DMS153 treated with DMSO at 0.1 percent for 48 hours (cell line): ENCODE data around the gene F8.
"Not testable (repeated sequence)": the region's sequence is repeated elsewhere in the genome, so short reads cannot be mapped to it uniquely, and the experiment has no call there.

Source experiments
- DNase-seq: peaks from one replicate; lab custom pipeline; 2025; ENCODE audit not compliant: unreplicated experiment; lab: John Stamatoyannopoulos, UW

Gene F8

DNA sequence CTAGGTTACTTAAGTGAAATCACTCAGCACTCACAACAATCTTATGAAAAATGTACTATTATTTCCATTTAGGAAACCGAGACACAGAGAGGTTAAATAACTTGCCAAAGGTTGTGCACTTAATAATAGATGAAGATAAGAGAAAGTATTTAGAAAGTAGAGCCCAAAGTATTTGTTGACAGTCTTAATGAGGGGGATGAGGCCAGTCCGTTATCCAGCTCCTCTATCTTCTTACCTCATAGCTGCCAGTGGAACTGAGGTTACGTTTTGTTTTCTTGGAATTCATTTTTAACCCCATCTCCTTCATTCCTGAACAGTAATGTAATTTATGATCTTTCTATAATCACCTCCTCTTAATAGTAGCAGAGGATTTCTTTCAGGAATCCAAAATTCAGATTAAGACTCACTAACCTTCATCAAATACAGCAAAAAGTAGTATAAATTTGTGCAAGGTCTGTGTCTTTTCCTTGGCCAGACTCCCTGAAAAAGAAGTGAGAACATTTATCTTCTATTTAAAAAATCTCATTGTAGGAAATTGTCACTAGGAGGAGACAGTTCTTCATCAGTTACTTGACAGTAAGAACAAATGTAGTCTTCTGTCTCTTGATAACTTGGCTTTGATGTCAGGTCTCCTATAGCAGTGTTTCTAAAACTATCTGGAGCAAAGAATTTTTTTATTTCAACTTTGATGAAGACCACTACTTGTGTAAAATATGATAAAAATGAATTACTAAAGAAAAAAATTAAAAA lies 35.5 kb downstream of the F8 start:
- no peak for DNase-seq

DNA sequence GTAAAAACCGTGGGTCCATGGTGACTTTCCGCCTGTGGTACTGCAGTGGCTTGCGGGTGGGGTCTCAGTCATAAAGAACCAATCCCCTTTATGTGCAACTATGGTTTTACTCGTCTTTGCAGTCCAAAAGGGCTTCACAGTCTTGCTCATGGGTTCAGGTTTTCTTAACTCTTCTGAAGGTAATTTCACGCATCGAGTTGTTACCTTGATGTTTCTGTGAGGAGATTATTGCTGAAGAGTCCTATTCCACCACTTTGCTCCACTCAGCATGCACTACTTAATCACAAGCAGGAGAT lies 41.5 kb downstream of the F8 start:
- DNase-seq: no peak

DNA sequence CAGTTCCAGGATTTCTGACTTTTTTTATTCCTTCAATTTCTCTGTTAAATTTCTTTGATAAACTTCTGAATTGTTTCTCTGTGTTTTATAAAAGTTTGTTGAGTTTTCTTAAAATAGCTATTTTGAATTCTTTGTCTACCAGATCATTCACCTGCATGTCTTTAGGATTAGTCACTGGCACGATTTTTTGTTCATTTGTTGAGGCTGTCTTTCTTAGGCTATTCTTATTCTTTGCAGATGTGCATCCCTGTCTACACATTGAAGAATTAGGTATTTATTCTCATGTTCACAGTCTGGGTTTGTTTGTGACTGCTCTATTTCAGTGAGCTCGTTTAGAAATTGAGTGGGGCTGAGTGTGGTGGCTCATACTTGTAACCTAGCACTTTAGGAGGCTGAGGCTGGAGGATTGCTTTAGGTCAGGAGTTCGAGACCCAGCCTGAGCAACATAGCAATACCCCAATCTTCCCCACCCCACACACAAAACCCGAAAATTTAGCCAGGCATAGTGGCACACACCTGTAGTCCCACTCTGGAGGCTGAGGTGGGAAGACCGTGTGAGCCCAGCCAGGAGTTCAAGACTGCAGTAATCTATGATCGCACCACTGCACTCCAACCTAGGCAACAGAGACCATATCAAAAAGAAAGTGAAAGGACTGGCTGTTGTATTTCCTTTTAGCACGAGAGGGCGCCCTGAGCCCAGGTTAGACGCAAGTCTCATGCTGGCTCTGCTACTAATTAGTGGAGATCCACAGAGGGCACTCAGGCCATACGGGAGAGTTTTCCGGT lies 42.0 kb downstream of the F8 start:
- DNase-seq: peak; percentile 82

DNA sequence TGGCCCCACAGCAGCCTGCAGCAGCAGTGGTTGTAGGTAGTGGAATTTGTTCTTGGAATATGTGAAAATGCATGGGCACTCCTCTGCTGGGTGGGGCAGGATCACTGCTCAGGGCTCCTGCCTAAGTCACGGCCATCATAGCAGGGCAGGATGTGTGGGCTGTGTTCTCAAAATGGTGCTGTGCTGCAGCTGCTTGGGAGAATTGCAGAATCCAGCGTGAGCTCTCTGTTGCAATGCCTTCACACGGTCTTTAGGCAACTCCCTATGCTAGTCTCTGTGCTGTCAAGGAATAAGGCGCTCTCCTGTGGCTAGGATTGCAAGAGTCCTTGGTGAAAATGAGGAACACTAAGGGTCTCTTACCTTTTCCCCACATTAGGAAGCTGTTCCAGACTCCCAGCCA lies 42.9 kb downstream of the F8 start:
- DNase-seq: no peak

DNA sequence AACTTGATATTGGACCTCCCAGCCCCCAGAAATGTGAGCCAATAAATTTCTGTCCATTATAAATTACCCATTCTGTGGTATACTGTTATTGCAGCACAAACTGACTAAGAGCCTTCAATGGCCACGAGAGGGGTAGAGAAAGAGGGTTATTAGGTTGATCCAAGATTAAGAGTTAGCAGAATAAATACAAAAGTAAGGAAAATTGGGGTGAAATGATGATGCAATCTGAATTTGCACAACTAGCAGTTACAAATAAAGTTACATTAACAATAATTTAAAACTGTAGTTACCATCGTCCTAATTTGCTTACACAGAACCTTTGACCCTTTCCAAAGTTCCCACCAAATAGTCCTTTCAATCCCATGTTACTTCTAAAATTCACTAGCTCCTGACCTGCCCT lies 54.2 kb downstream of the F8 start:
- DNase-seq: no peak

DNA sequence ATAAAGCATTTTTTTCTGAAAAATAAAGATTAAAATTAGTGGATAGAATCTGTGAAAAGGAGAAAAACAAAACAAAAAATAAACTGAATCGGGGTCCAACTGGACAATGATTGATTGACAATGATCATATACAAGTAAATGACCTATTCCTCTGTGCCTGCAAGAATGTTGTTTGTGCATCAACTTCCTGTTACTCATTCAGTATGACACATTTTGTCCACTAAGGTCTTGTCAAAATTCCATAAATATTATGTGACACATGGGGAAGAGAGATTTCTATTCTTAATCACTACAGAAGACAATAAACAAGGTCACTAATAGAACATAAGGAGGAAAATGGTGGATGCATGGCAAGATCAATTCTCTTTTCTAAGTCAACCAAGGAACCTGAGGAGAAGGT lies 54.9 kb downstream of the F8 start:
- DNase-seq: no peak

DNA sequence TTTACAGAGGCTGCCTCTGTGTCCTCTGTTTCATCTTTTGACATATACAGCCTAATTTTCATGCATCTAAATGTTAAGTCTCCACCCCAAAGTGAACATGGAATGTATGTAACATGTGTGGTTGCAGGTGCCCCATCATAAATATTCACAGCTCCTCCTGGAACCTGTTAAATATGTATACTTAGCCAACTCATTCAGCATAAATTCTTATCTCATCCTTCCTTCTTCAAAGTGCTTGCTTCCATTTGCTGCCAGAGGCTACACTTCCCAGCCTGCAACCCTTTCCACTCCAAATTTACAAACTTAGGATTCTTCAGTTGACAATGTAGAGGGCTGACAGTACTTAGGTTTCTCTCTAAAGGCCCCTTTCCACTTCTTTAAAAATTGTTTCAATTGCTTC lies 60.6 kb downstream of the F8 start:
- no peak for DNase-seq

DNA sequence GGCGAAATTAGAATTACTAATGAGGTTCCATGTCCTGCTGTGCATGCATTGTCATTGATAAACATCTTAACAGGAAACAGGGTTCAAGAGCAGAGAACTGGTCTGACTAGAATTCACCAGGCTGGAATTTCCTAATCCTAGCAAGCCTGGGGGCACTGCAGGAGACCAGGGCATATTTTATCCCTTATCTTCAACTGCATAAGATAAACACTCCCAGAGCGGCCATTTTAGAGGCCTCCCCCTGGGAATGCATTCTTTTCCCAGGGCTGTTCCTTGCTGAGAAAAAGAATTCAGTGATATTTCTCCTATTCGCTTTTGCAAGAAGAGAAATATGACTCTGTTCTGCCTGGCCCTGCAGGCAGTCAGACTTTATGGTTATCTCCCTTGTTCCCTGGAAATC lies 66.7 kb downstream of the F8 start:
- not testable (repeated sequence) for DNase-seq

DNA sequence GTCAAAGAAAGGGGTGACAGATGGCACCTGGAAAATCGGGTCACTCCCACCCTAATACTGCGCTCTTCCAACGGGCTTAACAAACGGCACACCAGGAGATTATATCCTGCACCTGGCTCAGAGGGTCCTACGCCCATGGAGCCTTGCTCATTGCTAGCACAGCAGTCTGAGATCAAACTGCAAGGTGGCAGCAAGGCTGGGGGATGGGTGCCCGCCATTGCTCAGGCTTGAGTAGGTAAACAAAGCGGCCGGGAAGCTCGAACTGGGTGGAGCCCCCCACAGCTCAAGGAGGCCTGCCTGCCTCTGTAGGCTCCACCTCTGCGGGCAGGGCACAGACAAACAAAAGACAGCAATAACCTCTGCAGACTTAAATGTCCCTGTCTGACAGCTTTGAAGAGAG lies 83.3 kb downstream of the F8 start:
- not testable (repeated sequence) for DNase-seq

DNA sequence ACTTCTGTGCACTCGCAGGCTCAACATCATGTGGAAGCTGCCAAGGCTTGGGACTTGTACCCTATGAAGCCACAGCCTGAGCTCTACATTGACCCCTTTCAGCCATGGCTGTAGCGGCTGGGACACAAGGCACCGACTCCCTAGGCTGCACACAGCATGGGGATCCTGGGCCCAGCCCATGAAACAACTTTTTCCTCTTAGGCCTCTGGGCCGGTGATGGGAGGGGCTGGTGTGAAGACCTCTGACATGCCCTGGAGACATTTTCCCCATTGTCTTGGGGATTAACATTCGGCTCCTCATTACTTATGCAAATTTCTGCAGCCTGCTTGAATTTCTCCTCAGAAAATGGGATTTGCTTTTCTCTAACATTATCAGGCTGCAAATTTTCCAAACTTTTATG lies 97.8 kb downstream of the F8 start:
- not testable (repeated sequence) for DNase-seq

DNA sequence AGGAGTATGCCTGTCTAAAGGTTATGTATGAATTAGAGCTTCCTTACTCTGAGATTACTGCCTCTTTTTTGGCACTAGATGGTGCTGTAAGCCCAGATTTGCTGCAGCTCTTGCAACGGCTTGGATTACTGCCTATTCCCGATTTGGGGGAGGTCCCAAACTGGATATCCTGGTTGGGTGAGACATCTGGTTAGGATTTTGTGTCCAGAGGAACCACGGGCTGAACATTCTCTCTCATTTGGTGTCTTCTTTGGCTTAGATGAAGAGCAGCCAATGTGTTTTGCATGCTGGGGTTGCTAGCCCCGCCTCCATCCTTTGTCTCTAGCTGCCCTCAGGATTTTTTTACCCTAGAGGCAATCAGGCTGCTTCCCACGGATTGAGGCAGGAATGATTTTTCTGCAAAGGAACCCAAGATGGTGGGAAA lies 104.5 kb downstream of the F8 start:
- peak; percentile 80 for DNase-seq

DNA sequence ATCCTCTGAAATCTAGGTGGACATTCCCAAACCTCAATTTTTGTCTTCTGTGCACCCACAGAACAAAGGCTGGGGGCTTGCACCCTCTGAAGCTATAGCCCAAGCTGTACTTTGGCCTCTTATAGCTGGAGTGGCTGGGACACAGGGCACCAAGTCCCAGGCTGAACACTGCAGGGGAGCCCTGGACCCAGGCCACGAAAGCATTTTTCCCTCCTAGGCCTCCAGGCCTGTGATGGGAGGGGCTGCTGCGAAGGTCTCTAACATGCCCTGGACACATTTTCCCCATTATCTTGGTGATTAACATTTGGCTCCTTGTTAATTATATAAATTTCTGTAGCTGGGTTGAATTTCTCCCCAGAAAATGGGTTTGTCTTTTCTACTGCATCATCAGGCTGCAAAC lies 108.5 kb downstream of the F8 start:
- DNase-seq: no peak

DNA sequence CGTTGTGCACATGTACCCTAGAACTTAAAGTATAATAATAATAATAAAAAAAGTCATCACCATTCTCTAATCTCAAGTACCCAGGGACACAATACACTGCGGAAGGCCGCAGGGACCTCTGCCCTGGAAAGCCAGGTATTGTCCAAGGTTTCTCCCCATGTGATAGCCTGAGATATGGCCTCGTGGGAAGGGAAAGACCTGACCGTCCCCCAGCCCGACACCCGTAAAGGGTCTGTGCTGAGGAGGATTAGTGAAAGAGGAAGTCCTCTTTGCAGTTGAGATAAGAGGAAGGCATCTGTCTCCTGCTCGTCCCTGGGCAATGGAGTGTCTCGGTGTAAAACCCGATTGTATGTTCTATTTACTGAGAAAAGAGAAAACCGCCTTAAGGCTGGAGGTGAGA lies 112.0 kb downstream of the F8 start:
- not testable (repeated sequence) for DNase-seq

DNA sequence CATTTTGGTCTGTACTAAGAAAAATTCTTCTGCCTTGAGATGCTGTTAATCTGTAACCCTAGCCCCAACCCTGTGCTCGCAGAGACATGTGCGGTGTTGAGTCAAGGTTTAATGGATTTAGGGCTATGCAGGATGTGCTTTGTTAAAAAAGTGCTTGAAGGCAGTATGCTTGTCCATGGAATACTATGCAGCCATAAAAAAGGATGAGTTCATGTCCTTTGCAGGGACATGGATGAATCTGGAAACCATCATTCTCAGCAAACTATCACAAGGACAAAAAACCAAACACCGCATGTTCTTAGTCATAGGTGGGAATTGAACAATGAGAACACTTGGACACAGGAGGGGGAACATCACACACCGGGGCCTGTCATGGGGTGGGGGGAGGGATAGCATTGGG lies 112.5 kb downstream of the F8 start:
- not testable (repeated sequence) for DNase-seq

DNA sequence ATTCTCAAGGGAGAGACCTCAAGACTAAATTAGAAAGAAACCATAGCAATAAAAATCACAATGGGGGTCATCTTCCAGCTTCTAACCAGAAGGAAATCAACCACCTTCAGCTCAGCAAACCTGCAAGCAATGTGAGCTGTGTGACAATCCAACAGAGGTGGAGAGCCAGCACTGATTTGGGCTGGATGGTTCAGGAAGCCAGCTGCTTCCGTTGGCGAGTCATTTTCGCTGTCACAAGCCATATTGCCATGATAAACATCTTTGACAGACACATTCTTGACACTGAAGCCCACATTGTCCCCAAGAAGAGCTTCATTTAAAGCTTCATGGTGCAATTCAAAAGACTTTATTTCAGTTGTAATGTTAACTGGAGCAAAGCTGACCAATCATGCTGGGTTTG lies 113.7 kb downstream of the F8 start:
- no peak for DNase-seq

DNA sequence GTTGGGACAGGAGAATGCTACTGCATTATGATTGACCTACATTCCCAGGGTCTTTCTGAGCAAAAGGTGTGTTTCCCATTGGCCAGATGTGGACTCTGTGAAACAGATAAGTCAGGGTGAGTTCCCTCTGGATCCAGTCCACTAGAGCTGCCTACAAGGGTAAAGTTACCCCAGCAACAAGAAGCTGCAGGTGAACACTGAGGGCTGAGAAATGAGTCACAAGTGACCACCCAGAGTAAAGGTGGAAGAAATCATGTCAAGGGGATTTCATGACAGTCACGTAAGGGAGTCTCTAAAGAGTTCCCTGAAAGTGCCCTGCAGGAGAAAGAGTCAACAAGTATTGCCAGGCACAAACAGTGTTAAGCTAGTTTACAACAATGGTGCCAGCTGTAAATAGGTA lies 120.1 kb downstream of the F8 start:
- no peak for DNase-seq

DNA sequence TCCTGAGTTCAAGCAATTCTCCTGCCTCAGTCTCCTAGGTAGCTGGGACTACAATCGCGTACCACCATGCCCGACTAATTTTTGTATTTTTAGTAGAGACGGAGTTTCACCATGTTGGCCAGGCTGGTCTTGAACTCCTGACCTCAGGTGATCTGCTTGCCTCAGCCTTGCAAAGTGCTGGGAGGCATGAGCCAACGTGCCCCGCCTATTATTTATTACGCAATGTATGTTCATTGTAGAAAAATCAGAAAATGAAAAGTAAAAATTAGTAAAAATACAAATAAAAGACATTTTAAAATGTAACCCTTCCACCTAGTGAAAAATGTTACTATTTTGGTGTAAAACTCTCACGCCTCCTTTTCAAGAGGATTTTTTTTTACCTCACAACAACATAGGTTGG lies 122.2 kb downstream of the F8 start:
- DNase-seq: no peak

DNA sequence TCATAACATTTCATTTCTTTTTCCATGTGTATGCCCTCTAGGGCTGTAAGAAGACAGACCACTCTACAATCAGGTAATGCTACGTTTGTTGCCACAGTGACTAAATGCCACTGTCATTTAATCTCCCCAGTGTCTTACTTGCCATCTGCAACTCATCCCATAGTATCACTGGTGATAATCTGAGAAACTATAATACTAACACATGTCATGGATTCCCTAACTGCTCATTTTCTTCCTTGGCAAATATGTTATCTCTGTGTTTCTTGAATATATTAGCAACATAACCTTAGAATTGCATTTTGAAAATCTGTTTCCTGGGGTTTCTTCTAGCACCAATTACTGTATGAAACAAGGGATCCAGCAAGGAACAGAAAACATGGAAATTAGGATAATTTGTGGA lies 130.2 kb downstream of the F8 start:
- DNase-seq: no peak

DNA sequence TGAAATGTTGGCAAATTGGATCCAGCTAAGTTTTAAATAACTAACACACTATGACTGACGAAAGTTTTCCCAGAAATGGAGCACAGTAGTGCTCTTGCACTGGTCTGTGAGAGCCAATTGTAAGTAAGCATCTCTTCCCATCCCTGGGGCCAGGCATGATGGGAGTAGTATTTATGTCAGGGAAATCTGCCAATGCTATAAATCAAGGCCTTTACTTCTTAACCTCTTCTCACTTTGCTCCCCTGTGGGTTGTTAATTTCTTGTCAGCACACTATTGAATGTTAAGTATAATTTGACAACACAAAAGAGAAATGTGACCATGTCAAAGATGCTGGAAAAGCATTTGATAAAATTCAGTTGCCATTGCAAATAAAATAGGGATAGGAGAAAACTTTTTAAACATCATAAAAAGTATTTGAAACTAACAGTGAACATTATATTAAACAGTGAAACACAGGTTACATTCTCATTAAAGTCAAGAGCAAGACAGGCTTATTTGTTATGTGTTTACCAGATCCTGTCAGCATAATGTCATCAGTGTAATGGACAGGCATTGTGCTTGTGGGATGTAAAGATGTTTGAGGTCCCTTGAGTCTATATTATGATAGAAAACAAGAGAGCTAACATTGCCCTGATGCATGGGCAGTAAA lies 131.4 kb downstream of the F8 start:
- peak; percentile 13 for DNase-seq

DNA sequence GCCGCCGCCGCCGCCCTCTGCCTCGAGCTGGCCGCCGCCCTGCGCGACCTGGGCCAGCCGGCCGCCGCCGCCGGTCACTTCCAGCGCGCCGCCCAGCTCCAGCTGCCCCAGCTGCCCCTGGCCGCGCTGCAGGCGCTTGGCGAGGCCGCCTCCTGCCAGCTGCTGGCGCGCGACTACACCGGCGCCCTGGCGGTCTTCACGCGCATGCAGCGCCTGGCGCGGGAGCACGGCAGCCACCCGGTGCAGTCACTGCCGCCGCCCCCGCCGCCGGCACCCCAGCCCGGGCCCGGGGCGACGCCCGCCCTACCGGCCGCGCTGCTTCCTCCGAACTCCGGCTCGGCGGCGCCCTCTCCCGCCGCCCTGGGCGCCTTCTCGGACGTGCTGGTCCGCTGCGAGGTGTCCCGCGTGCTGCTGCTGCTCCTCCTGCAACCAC lies 135.7 kb downstream of the F8 start:
- not testable (repeated sequence) for DNase-seq

DNA sequence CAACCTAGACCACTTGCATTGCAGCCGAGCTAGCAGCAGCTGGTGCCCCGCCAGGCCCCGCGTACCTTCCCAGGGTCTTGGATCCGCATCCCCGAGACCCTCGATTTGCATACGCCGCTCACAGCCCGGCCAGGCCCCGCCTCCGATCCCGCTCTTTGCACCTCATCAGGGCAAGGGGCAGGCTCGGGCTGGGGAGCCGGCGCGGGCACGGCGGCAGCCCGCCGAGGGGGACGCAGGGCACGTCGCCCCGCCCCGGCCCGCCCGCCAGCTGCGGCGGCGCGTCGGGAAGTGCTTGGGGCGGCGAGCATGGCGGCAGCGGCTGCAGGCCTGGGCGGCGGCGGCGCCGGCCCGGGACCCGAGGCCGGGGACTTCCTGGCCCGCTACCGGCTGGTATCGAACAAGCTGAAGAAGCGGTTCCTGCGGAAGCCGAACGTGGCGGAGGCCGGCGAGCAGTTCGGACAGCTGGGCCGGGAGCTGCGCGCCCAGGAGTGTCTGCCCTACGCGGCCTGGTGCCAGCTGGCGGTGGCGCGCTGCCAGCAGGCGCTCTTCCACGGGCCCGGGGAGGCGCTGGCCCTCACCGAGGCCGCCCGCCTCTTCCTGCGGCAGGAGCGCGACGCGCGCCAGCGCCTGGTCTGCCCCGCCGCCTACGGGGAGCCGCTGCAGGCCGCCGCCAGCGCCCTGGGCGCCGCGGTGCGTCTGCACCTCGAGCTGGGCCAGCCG lies 136.3 kb downstream of the F8 start, which contains the start of gene F8A1:
TSS of gene F8A1 (plus strand) at position 287 of the 720 bp plus-strand sequence. CDS start at position 307, 20 bp downstream.
- DNase-seq: not testable (repeated sequence)
